T-helper 2 cell treated with Interferon-gamma antibody and Interleukin-4, amounts not matched to agents 5 μg/mL and 100 μg/mL, for 36 hours (primary cell): ENCODE results near the gene FAIM.

ENCODE experiments used
- DNase-seq: peaks from one replicate; pipeline ENCODE4 v3.0.0; 2021; ENCODE audit warnings: low spot score
- H3K27ac Mint-ChIP-seq: one replicate; pipeline ENCODE4 v1.8.0; 2021; ENCODE audit warnings: mild to moderate bottlenecking, mixed read lengths
- H3K27me3 Mint-ChIP-seq: one replicate; pipeline ENCODE4 v1.8.0; 2021; ENCODE audit warnings: low read depth, mixed read lengths
- H3K36me3 Mint-ChIP-seq: one replicate; pipeline ENCODE4 v1.8.0; 2021; ENCODE audit warnings: low read depth, mixed read lengths
- H3K4me1 Mint-ChIP-seq: one replicate; pipeline ENCODE4 v1.8.0; 2021; ENCODE audit warnings: low read depth, mixed read lengths
- H3K4me3 Mint-ChIP-seq: one replicate; pipeline ENCODE4 v1.8.0; 2022; ENCODE audit warnings: mild to moderate bottlenecking, moderate library complexity, mixed read lengths
- H3K9me3 Mint-ChIP-seq: one replicate; pipeline ENCODE4 v1.8.0; 2021; ENCODE audit warnings: mixed read lengths

FAIM gene

GRCh38 chr3:138629526-138629925, 21.0 kb downstream of the FAIM start:
- H3K4me3 Mint-ChIP-seq: no peak overlapping the region
- H3K4me1 Mint-ChIP-seq: no peaks in the 10 kb centered on the region
- DNase-seq: no peak
- H3K9me3 Mint-ChIP-seq: no peaks in the 10 kb centered on the region
- H3K27me3 Mint-ChIP-seq: no peaks in the 10 kb centered on the region
- no peak overlapping the region for H3K27ac Mint-ChIP-seq
- H3K36me3 Mint-ChIP-seq: no peaks in the 10 kb centered on the region

GRCh38 chr3:138638641-138639040, 30.1 kb downstream of the FAIM start:
- Mint-ChIP-seq H3K4me1 (no peaks in the 10 kb centered on the region), H3K4me3 (no peak overlapping the region), H3K27me3 (no peaks in the 10 kb centered on the region), H3K9me3 (peaks cover 11% of the 10 kb centered on the region), H3K36me3 (no peaks in the 10 kb centered on the region), H3K27ac (no peak overlapping the region)
- DNase-seq: no peak

GRCh38 chr3:138640537-138640936, 32.0 kb downstream of the FAIM start:
- Mint-ChIP-seq H3K36me3 (no peaks in the 10 kb centered on the region), H3K27me3 (no peaks in the 10 kb centered on the region), H3K27ac (no peak overlapping the region), H3K4me3 (no peak overlapping the region), H3K9me3 (peaks cover 23% of the 10 kb centered on the region), H3K4me1 (no peaks in the 10 kb centered on the region)
- no peak for DNase-seq

GRCh38 chr3:138642226-138642926, 33.8 kb downstream of the FAIM start:
- Mint-ChIP-seq H3K9me3 (peaks cover 35% of the 10 kb centered on the region), H3K27me3 (no peaks in the 10 kb centered on the region), H3K4me3 (no peak overlapping the region), H3K36me3 (peaks cover 5% of the 10 kb centered on the region), H3K4me1 (no peaks in the 10 kb centered on the region), H3K27ac (no peak overlapping the region)
- DNase-seq: no peak

- H3K27ac Mint-ChIP-seq: no peak overlapping the region
- H3K4me3 Mint-ChIP-seq: no peak overlapping the region
- H3K4me1 Mint-ChIP-seq: no peaks in the 10 kb centered on the region
- H3K36me3 Mint-ChIP-seq: peaks cover 8% of the 10 kb centered on the region
- H3K27me3 Mint-ChIP-seq: no peaks in the 10 kb centered on the region
- H3K9me3 Mint-ChIP-seq: peaks cover 39% of the 10 kb centered on the region
- no peak for DNase-seq
These were observed 34.3 kb downstream of the FAIM start for GRCh38 chr3:138642927-138643253.

- H3K4me1 Mint-ChIP-seq: no peaks in the 10 kb centered on the region
- no peak overlapping the region for H3K27ac Mint-ChIP-seq
- no peak for DNase-seq
- peaks cover 30% of the 10 kb centered on the region for H3K36me3 Mint-ChIP-seq
- H3K27me3 Mint-ChIP-seq: no peaks in the 10 kb centered on the region
- H3K9me3 Mint-ChIP-seq: peaks cover 54% of the 10 kb centered on the region
- H3K4me3 Mint-ChIP-seq: no peak overlapping the region
These were observed 37.4 kb downstream of the FAIM start for GRCh38 chr3:138646008-138646407.

- no peak for DNase-seq
- Mint-ChIP-seq H3K36me3 (peaks cover 33% of the 10 kb centered on the region), H3K27me3 (no peaks in the 10 kb centered on the region), H3K27ac (no peak overlapping the region), H3K4me1 (no peaks in the 10 kb centered on the region), H3K4me3 (no peak overlapping the region), H3K9me3 (peaks cover 54% of the 10 kb centered on the region)
These were observed 37.9 kb downstream of the FAIM start for GRCh38 chr3:138646513-138646912.

GRCh38 chr3:138649134-138649533, 40.6 kb downstream of the FAIM start:
- H3K4me1 Mint-ChIP-seq: no peaks in the 10 kb centered on the region
- no peaks in the 10 kb centered on the region for H3K27me3 Mint-ChIP-seq
- DNase-seq: no peak
- no peak overlapping the region for H3K4me3 Mint-ChIP-seq
- peaks cover 43% of the 10 kb centered on the region for H3K9me3 Mint-ChIP-seq
- peaks cover 43% of the 10 kb centered on the region for H3K36me3 Mint-ChIP-seq
- no peak overlapping the region for H3K27ac Mint-ChIP-seq

GRCh38 chr3:138653567-138653966, 45.0 kb downstream of the FAIM start:
- H3K9me3 Mint-ChIP-seq: peaks cover 9% of the 10 kb centered on the region
- H3K4me3 Mint-ChIP-seq: no peak overlapping the region

GRCh38 chr3:138657508-138657907, 48.9 kb downstream of the FAIM start:
- no peak for DNase-seq
- Mint-ChIP-seq H3K9me3 (no peaks in the 10 kb centered on the region), H3K4me1 (no peaks in the 10 kb centered on the region), H3K27ac (no peak overlapping the region), H3K27me3 (no peaks in the 10 kb centered on the region), H3K36me3 (peaks cover 31% of the 10 kb centered on the region), H3K4me3 (no peak overlapping the region)

More at GRCh38 chr3:138653567-138653966, 45.0 kb downstream of the FAIM start:
- H3K4me1 Mint-ChIP-seq: no peaks in the 10 kb centered on the region
- no peak for DNase-seq
- H3K27ac Mint-ChIP-seq: no peak overlapping the region
- H3K27me3 Mint-ChIP-seq: no peaks in the 10 kb centered on the region
- H3K36me3 Mint-ChIP-seq: peaks cover 50% of the 10 kb centered on the region

GRCh38 chr3:138668107-138668506, 59.5 kb downstream of the FAIM start:
- H3K27ac Mint-ChIP-seq: no peak overlapping the region
- no peaks in the 10 kb centered on the region for H3K9me3 Mint-ChIP-seq
- DNase-seq: no peak
- no peak overlapping the region for H3K4me3 Mint-ChIP-seq
- no peaks in the 10 kb centered on the region for H3K27me3 Mint-ChIP-seq
- peaks cover 20% of the 10 kb centered on the region for H3K36me3 Mint-ChIP-seq
- no peaks in the 10 kb centered on the region for H3K4me1 Mint-ChIP-seq

- DNase-seq: no peak
- Mint-ChIP-seq H3K4me3 (no peak overlapping the region), H3K36me3 (peaks cover 26% of the 10 kb centered on the region), H3K27ac (no peak overlapping the region), H3K9me3 (peaks cover 6% of the 10 kb centered on the region), H3K27me3 (no peaks in the 10 kb centered on the region), H3K4me1 (no peaks in the 10 kb centered on the region)
These were observed 61.8 kb downstream of the FAIM start for GRCh38 chr3:138670407-138670806.

GRCh38 chr3:138673641-138674530, 65.3 kb downstream of the FAIM start:
- no peak for DNase-seq
- H3K4me1 Mint-ChIP-seq: no peaks in the 10 kb centered on the region
- H3K4me3 Mint-ChIP-seq: no peak overlapping the region
- no peaks in the 10 kb centered on the region for H3K27me3 Mint-ChIP-seq
- H3K27ac Mint-ChIP-seq: no peak overlapping the region
- peaks cover 11% of the 10 kb centered on the region for H3K9me3 Mint-ChIP-seq
- H3K36me3 Mint-ChIP-seq: peaks cover 43% of the 10 kb centered on the region

- no peaks in the 10 kb centered on the region for H3K27me3 Mint-ChIP-seq
- H3K4me3 Mint-ChIP-seq: no peak overlapping the region
- H3K27ac Mint-ChIP-seq: no peak overlapping the region
- H3K4me1 Mint-ChIP-seq: no peaks in the 10 kb centered on the region
- peaks cover 11% of the 10 kb centered on the region for H3K9me3 Mint-ChIP-seq
- DNase-seq: no peak
- H3K36me3 Mint-ChIP-seq: peaks cover 43% of the 10 kb centered on the region
These were observed 66.8 kb downstream of the FAIM start for GRCh38 chr3:138675393-138675792.
